HPDE6-E6E7 (cell line): ENCODE data around the gene HNRNPCL4.
"Not testable (repeated sequence)": the region's sequence is repeated elsewhere in the genome, so short reads cannot be mapped to it uniquely, and the experiment has no call there.

Experiments
- DNase-seq: peaks from one replicate; pipeline ENCODE4 v3.0.0; 2011; ENCODE audit warnings: missing footprints; ENCODE audit errors: extremely low spot score

The HNRNPCL4 gene

DNA sequence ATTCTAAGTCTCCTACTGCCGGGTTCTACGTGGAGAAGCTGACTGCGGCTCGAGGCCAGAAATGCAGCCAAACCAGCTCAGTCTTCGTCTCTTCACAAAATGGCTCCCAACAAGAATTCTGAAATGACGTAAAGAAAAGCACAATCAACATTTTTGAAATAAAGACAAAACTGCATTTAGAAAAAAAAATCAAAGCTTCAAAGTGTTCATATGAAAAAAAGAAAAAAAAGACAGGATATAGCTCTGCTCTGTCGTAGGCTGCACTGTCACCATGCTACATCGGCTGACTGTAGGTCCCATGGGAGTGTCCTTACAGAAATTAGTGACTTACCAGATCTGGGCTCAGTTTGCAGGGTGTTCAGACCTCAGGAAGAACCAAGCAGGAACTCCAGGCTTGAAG is at the start of gene HNRNPCL4:
TSS of gene HNRNPCL4 (minus strand) at position 101 of the 400 bp plus-strand sequence. CDS start 164 bp downstream, outside the sequence.
- DNase-seq = not testable (repeated sequence)

DNA sequence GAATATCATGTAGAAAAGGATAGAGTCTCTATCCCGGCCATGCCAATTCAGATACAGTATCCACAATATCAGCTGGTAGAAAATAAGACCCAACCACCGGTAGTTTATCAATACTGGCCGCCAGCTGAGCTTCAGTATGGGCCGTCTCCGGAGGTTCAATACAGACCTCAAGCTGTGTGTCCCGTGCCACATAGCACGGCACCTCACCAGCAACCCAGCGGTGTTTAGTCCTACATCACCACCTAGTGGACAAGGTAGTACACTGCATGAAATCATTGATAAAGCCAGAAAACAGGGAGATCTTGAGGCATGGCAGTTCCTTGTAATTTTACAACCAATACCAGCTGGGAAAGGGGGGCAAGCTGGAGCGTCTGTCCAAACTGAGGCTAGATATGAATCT is 43.3 kb upstream of the HNRNPCL4 start:
- not testable (repeated sequence) for DNase-seq

DNA sequence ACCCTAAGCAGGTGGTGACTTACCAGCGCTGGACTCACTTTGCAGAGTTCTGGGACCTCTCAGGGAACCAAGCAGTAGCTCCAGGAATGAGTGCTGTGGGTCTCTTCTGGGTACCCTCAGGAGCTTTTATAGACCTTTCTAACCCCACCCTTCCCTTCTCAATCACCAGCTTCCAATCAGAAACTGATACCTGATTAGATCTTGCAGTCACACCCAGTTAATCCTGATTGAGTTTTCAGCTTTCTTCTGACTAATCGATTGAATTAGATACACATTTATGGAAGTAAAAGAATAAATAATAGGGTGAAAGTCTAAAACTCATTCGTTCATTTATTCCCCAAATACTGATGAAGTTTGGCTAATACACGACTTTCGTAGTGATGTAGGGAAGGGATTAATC is 35.9 kb upstream of the HNRNPCL4 start, which contains the start of gene PRAMEF13:
TSS of gene PRAMEF13 (minus strand) at position 101 of the 400 bp plus-strand sequence. CDS start 1,820 bp downstream, outside the sequence.
- DNase-seq = not testable (repeated sequence)

DNA sequence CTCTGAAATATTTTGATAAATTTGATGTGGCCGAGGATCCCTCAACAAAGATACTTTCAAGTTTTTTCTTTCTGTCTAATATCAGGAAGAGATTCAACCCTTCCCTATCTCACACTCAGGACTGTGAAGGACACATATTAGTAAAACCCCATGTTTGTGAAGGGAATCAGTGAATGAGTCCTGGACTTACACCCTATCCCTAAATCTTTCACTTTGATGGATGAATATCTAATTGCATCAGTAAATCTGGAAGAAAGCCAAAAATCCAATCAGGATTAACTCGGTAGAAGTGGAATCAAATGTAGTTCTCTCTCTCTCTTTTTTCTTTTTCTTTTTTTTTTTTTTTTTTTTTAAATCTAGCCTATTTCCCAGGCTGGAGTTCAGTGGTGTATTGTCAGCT is 6.1 kb upstream of the HNRNPCL4 start, which contains the start of gene PRAMEF9:
TSS of gene PRAMEF9 (plus strand) at position 301 of the 400 bp plus-strand sequence. CDS start 3,433 bp downstream, outside the sequence.
- DNase-seq = not testable (repeated sequence)

DNA sequence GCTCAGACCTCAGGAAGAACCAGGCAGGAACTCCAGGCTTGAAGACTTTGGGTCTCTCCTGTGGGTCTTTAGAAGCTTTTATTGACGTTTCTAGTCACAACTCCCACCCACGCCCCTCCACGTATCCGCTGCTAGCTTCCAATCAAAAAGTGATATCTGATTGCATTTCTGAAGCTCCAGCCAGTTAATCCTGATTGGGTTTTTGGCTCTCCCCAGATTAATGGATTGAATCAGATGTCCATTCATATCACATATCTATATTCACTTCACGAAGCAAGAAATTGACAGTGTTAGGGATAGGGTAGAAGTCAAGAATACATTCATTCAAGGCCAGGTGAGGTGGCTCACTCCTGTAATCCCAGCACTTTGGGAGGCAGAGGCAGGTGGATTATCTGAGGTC is 9.5 kb downstream of the HNRNPCL4 start, which contains the start of gene PRAMEF26:
TSS of gene PRAMEF26 (minus strand) at position 101 of the 400 bp plus-strand sequence. CDS start 2,914 bp downstream, outside the sequence.
- DNase-seq = not testable (repeated sequence)

DNA sequence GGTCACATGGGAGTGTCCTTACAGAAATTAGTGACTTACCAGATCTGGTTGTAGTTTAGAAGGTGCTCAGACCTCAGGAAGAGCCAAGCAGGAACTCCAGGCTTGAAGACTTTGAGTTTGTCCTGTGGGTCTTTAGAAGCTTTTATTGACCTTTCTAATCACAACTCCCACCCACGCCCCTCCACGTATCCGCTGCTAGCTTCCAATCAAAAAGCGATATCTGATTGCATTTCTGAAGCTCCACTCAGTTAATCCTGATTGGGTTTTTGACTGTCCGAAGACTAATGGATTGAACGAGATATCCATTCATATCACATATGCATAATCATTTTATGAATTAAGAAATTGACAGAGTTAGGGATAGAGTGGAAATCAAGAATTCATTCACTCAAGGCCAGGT is 48.7 kb downstream of the HNRNPCL4 start, which contains the start of gene HNRNPCL2:
TSS of gene HNRNPCL2 (minus strand) at position 101 of the 400 bp plus-strand sequence. CDS start 454 bp downstream, outside the sequence.
- not testable (repeated sequence) for DNase-seq
